H9 (cell line): ENCODE results near the gene STBD1. TPM values are rescaled to one million over a fixed set of nuclear protein-coding genes. Genes with fewer than 3 reads are reported as not detected.

Experiments
- DNase-seq: peaks from one replicate; pipeline ENCODE4 v3.0.0-alpha.2; 2017
- H2AFZ ChIP-seq: one replicate; pipeline ENCODE4 v1.6.1; 2013; ENCODE audit warnings: mild to moderate bottlenecking, low read length, control low read depth, moderate library complexity
- H2AK5ac ChIP-seq: 2 replicates; pipeline ENCODE4 v1.6.1; 2013; ENCODE audit warnings: low read length, control low read depth, mixed read lengths; ENCODE audit not compliant: insufficient read length
- H2BK120ac ChIP-seq: one replicate; pipeline ENCODE4 v1.6.1; 2013; ENCODE audit warnings: low read depth, mild to moderate bottlenecking, low read length, control low read depth, inconsistent platforms; ENCODE audit not compliant: poor library complexity, severe bottlenecking
- H2BK12ac ChIP-seq: 2 replicates; pipeline ENCODE4 v1.6.1; 2013; ENCODE audit warnings: low read length, control low read depth, mixed read lengths, low read depth; ENCODE audit not compliant: insufficient read length
- H2BK15ac ChIP-seq: 2 replicates; pipeline ENCODE4 v1.6.1; 2013; ENCODE audit warnings: low read depth, low read length, control low read depth
- H2BK20ac ChIP-seq: one replicate; pipeline ENCODE4 v1.6.1; 2013; ENCODE audit warnings: low read depth, mild to moderate bottlenecking, low read length, control low read depth, inconsistent platforms; ENCODE audit not compliant: poor library complexity, severe bottlenecking
- H2BK5ac ChIP-seq: 2 replicates; pipeline ENCODE4 v1.6.1; 2013; ENCODE audit warnings: low read length, control low read depth, mixed read lengths; ENCODE audit not compliant: insufficient read length
- H3K14ac ChIP-seq: 2 replicates; pipeline ENCODE4 v1.6.1; 2013; ENCODE audit warnings: low read length, control low read depth; ENCODE audit not compliant: insufficient read depth
- H3K18ac ChIP-seq: 2 replicates; pipeline ENCODE4 v1.6.1; 2013; ENCODE audit warnings: low read depth, mild to moderate bottlenecking, mixed read lengths, low read length, control low read depth; ENCODE audit not compliant: insufficient read length
- H3K23ac ChIP-seq: 2 replicates; pipeline ENCODE4 v1.6.1; 2013; ENCODE audit warnings: low read length, control low read depth, mixed read lengths, low read depth; ENCODE audit not compliant: insufficient read length
- H3K23me2 ChIP-seq: 2 replicates; pipeline ENCODE4 v1.6.1; 2013; ENCODE audit warnings: low read depth, mild to moderate bottlenecking, mixed read lengths, low read length, control low read depth; ENCODE audit not compliant: insufficient read length, poor library complexity, severe bottlenecking
- H3K27ac ChIP-seq: 2 replicates; pipeline ENCODE4 v1.5.1; 2013; ENCODE audit warnings: low read length, control low read depth, mixed read lengths, low read depth; ENCODE audit not compliant: insufficient read length
- H3K27me3 ChIP-seq: 2 replicates; pipeline ENCODE4 v1.6.1; 2013; ENCODE audit warnings: low read length, control low read depth, inconsistent platforms; ENCODE audit not compliant: insufficient read depth
- H3K4ac ChIP-seq: 2 replicates; pipeline ENCODE4 v1.6.1; 2013; ENCODE audit warnings: low read depth, mild to moderate bottlenecking, control low read depth, inconsistent platforms, low read length, moderate library complexity
- H3K4me1 ChIP-seq: 2 replicates; pipeline ENCODE4 v1.6.1; 2013; ENCODE audit warnings: low read length, control low read depth, inconsistent platforms; ENCODE audit not compliant: insufficient read depth
- H3K4me2 ChIP-seq: 2 replicates; pipeline ENCODE4 v1.6.1; 2013; ENCODE audit warnings: low read length, control low read depth, mixed read lengths; ENCODE audit not compliant: insufficient read length, insufficient read depth
- H3K56ac ChIP-seq: 2 replicates; pipeline ENCODE4 v1.6.1; 2013; ENCODE audit warnings: low read depth, mild to moderate bottlenecking, mixed read lengths, low read length, control low read depth; ENCODE audit not compliant: insufficient read length
- H3K79me1 ChIP-seq: 2 replicates; pipeline ENCODE4 v1.6.1; 2013; ENCODE audit warnings: low read depth, mild to moderate bottlenecking, moderate library complexity, low read length, control low read depth, inconsistent platforms; ENCODE audit not compliant: insufficient read depth, poor library complexity, severe bottlenecking
- H3K79me2 ChIP-seq: 2 replicates; pipeline ENCODE4 v1.6.1; 2013; ENCODE audit warnings: low read length, control low read depth, inconsistent platforms; ENCODE audit not compliant: insufficient read depth
- H3K9ac ChIP-seq: 2 replicates; pipeline ENCODE4 v1.6.1; 2013; ENCODE audit warnings: low read length, control low read depth, mixed read lengths; ENCODE audit not compliant: insufficient read length; ENCODE audit errors: extremely low read depth
- H3K9me3 ChIP-seq: one replicate; pipeline ENCODE4 v1.6.1; 2013; ENCODE audit warnings: low read depth, low read length, inconsistent platforms; ENCODE audit not compliant: control insufficient read depth
- H3T11ph ChIP-seq: one replicate; pipeline ENCODE4 v1.6.1; 2013; ENCODE audit warnings: mild to moderate bottlenecking, low read length, control low read depth, inconsistent platforms
- H4K20me1 ChIP-seq: one replicate; pipeline ENCODE4 v1.6.1; 2013; ENCODE audit not compliant: control insufficient read depth, insufficient read length, insufficient read depth
- H4K5ac ChIP-seq: 2 replicates; pipeline ENCODE4 v1.6.1; 2013; ENCODE audit warnings: low read depth, mild to moderate bottlenecking, mixed read lengths, low read length, control low read depth; ENCODE audit not compliant: insufficient read length
- H4K8ac ChIP-seq: replicated peaks from 2 replicates; pipeline ENCODE4 v1.6.1; 2013; ENCODE audit warnings: low read length, control low read depth, mixed read lengths, low read depth; ENCODE audit not compliant: insufficient read length
- H4K91ac ChIP-seq: 2 replicates; pipeline ENCODE4 v1.6.1; 2013; ENCODE audit warnings: low read depth, mild to moderate bottlenecking, moderate library complexity, mixed read lengths, low read length, control low read depth; ENCODE audit not compliant: insufficient read length
- H3K27ac Mint-ChIP-seq, 3 experiments: 2 replicates in 2 of 3; 3 replicates in 1 of 3; pipeline ENCODE4 v1.8.0; 2020 to 2021; ENCODE audit warnings: mixed read lengths in 3 of 3, mild to moderate bottlenecking in 1 of 3, moderate library complexity in 1 of 3
- H3K27me3 Mint-ChIP-seq: 2 replicates; pipeline ENCODE4 v1.8.0; 2021; ENCODE audit warnings: low read depth, mild to moderate bottlenecking, moderate library complexity, mixed read lengths
- H3K36me3 Mint-ChIP-seq, 3 experiments: 2 replicates in 2 of 3; 3 replicates in 1 of 3; pipeline ENCODE4 v1.8.0; 2020 to 2021; ENCODE audit warnings: low read depth in 3 of 3, mixed read lengths in 3 of 3; ENCODE audit not compliant: insufficient read depth in 1 of 3
- H3K4me1 Mint-ChIP-seq, 2 experiments: 2 replicates each; pipeline ENCODE4 v1.8.0; 2020; ENCODE audit warnings: mixed read lengths in 2 of 2
- H3K4me3 Mint-ChIP-seq, 2 experiments: 2 replicates in 1 of 2; 3 replicates in 1 of 2; pipeline ENCODE4 v1.8.0; 2020 to 2021; ENCODE audit warnings: mild to moderate bottlenecking in 2 of 2, mixed read lengths in 2 of 2, moderate library complexity in 1 of 2
- H3K9me3 Mint-ChIP-seq, 2 experiments: 2 replicates in 1 of 2; 3 replicates in 1 of 2; pipeline ENCODE4 v1.8.0; 2020; ENCODE audit warnings: mild to moderate bottlenecking in 2 of 2, mixed read lengths in 2 of 2, moderate library complexity in 1 of 2
- WGBS: extraction: QIAGEN DNeasy Blood & Tissue Kit; methylation state at CpG from one replicate; pipeline ENCODE4 v1.1.7; 2013; ENCODE audit warnings: missing lambda C conversion rate, low lambda C conversion rate, mixed read lengths; ENCODE audit not compliant: insufficient read length; ENCODE audit errors: extremely low coverage; 5-methylcytosine and 5-hydroxymethylcytosine counted together
- total RNA-seq: library from RNA; stranded (reverse); gene quantifications from 2 replicates; pipeline ENCODE4 v1.2.1, GENCODE V29; 2021
- TF ChIP-seq, protein P1 (sequence below): fragments of 200-600 bp; sonication (generic); conservative IDR thresholded peaks from 3 replicates; pipeline ENCODE4 v1.8.0; 2021; ENCODE audit warnings: antibody characterized with exemption, mild to moderate bottlenecking

STBD1 gene
- total RNA-seq, 1 experiment from 2014 or later, result 1.1 TPM

GRCh38 chr4:76302826-76303438, 3.6 kb upstream of the STBD1 start:
- Mint-ChIP-seq H3K27me3 (peaks cover 13% of the 10 kb centered on the region), H3K4me1 (peaks cover 2 to 14% of the 10 kb centered on the region in 2 experiments; a peak in 3 of 4 replicates), H3K27ac (no peak overlapping the region), H3K4me3 (no peak overlapping the region), H3K36me3 (peaks cover 1 to 5% (median 4%) of the 10 kb centered on the region in 3 experiments; a peak in 4 of 7 replicates), H3K9me3 (peaks cover 5 to 6% of the 10 kb centered on the region in 2 experiments)
- TF ChIP-seq, protein P1, sequence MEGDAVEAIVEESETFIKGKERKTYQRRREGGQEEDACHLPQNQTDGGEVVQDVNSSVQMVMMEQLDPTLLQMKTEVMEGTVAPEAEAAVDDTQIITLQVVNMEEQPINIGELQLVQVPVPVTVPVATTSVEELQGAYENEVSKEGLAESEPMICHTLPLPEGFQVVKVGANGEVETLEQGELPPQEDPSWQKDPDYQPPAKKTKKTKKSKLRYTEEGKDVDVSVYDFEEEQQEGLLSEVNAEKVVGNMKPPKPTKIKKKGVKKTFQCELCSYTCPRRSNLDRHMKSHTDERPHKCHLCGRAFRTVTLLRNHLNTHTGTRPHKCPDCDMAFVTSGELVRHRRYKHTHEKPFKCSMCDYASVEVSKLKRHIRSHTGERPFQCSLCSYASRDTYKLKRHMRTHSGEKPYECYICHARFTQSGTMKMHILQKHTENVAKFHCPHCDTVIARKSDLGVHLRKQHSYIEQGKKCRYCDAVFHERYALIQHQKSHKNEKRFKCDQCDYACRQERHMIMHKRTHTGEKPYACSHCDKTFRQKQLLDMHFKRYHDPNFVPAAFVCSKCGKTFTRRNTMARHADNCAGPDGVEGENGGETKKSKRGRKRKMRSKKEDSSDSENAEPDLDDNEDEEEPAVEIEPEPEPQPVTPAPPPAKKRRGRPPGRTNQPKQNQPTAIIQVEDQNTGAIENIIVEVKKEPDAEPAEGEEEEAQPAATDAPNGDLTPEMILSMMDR, result no peak
- Histone ChIP-seq H3T11ph (no peak overlapping the region), H3K4me1 (peaks cover 1% of the 10 kb centered on the region; the same call in 1 of the 2 replicates), H3K23me2 (peaks cover 15% of the 10 kb centered on the region), H3K27me3 (peaks cover 4% of the 10 kb centered on the region; the same call in 1 of the 2 replicates), H2BK15ac (no peak overlapping the region), H3K14ac (no peak overlapping the region), H3K79me1 (no peaks in the 10 kb centered on the region), H3K23ac (no peak overlapping the region), H2BK12ac (no peak overlapping the region), H3K4ac (no peak overlapping the region), H4K20me1 (no peaks in the 10 kb centered on the region), H4K8ac (no peak overlapping the region), H3K18ac (no peak overlapping the region), H2AFZ (no peak overlapping the region), H2BK5ac (no peak overlapping the region), H2AK5ac (no peak overlapping the region), H3K9ac (no peak overlapping the region), H3K27ac (no peak overlapping the region), H4K91ac (no peak overlapping the region), H3K56ac (no peak overlapping the region), H2BK20ac (no peak overlapping the region), H3K4me2 (no peak overlapping the region), H3K79me2 (no peaks in the 10 kb centered on the region), H3K9me3 (no peaks in the 10 kb centered on the region), H4K5ac (no peak overlapping the region), H2BK120ac (no peak overlapping the region)
- no peak for DNase-seq
- no CpG with 5 or more reads among the region's 3 CpGs for WGBS
